KMS-11 (cell line): ENCODE results near the gene SORD.
"Not testable (repeated sequence)": the region's sequence is repeated elsewhere in the genome, so short reads cannot be mapped to it uniquely, and the experiment has no call there.

Experiments used
- H2AFZ ChIP-seq: fragments of 200-600 bp; sonication (generic); 2 replicates; pipeline ENCODE4 v1.6.1; 2016; ENCODE audit warnings: antibody characterized with exemption, mixed run types, low read depth
- H3K27ac ChIP-seq: fragments of 200-600 bp; sonication (generic); 2 replicates; pipeline ENCODE4 v1.6.1; 2016; ENCODE audit warnings: mild to moderate bottlenecking, mixed run types
- H3K27me3 ChIP-seq: fragments of 200-600 bp; sonication (generic); 2 replicates; pipeline ENCODE4 v1.6.1; 2017; ENCODE audit warnings: mild to moderate bottlenecking, low read depth, mixed run types, moderate library complexity; ENCODE audit not compliant: insufficient read depth
- H3K36me3 ChIP-seq: fragments of 200-600 bp; sonication (generic); 2 replicates; pipeline ENCODE4 v1.6.1; 2017; ENCODE audit warnings: mild to moderate bottlenecking, mixed run types; ENCODE audit not compliant: insufficient read depth
- H3K4me1 ChIP-seq: fragments of 200-600 bp; sonication (generic); 2 replicates; pipeline ENCODE4 v1.6.1; 2016; ENCODE audit warnings: mild to moderate bottlenecking, low read depth, mixed run types; ENCODE audit not compliant: poor library complexity, severe bottlenecking
- H3K4me2 ChIP-seq: fragments of 200-600 bp; sonication (generic); 2 replicates; pipeline ENCODE4 v1.7.0; 2016; ENCODE audit warnings: mild to moderate bottlenecking, mixed run types
- H3K4me3 ChIP-seq: fragments of 200-600 bp; sonication (generic); IDR thresholded peaks from 2 replicates; pipeline ENCODE4 v1.6.1; 2017; ENCODE audit warnings: low read depth, low read length, mixed read lengths; ENCODE audit not compliant: insufficient read depth
- H3K79me2 ChIP-seq: fragments of 200-600 bp; sonication (generic); 2 replicates; pipeline ENCODE4 v1.6.1; 2016; ENCODE audit warnings: low read depth, mixed run types; ENCODE audit not compliant: insufficient read depth
- H3K9ac ChIP-seq: fragments of 200-600 bp; sonication (generic); 2 replicates; pipeline ENCODE4 v1.6.1; 2016; ENCODE audit warnings: mild to moderate bottlenecking, mixed run types
- H4K20me1 ChIP-seq: fragments of 200-600 bp; sonication (generic); 2 replicates; pipeline ENCODE4 v1.6.1; 2016; ENCODE audit warnings: mild to moderate bottlenecking, mixed run types; ENCODE audit not compliant: insufficient read depth
- TF ChIP-seq, protein P1 (sequence below): fragments of 200-600 bp; sonication (generic); conservative IDR thresholded peaks from 2 replicates; pipeline ENCODE4 v1.6.1; 2017; ENCODE audit warnings: low read depth, mild to moderate bottlenecking, antibody characterized with exemption, low read length, moderate library complexity, mixed read lengths

The SORD gene

DNA sequence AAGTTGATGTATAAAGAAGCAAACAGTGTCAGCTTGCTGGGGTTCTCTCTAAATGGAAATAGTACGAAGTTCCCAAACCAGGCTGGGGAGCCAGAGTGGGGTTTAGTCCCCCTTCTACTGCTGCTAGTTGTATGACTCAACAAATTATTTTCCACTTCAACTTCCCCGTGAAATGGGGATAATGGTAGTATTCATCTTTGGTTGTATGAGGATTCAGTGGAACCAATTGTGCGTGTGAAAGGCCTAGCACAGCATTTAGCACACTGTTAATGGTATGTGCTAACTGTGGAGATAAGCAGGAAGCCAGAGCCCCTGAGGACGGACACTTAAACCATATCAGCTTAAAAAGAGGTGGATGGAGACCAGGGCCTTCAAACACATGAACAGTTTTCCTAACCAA is 4.2 kb downstream of the SORD start:
- Histone ChIP-seq H3K27ac (no peak overlapping the region), H2AFZ (no peak overlapping the region), H3K27me3 (no peaks in the 10 kb centered on the region), H3K4me1 (peaks cover 22% of the 10 kb centered on the region), H4K20me1 (no peaks in the 10 kb centered on the region), H3K9ac (no peak overlapping the region), H3K79me2 (peaks cover 38% of the 10 kb centered on the region), H3K4me2 (no peak overlapping the region), H3K36me3 (0 out of 2 replicates have a peak, but pooled peaks cover 5% of the 10 kb centered on the region), H3K4me3 (no peak overlapping the region)
- TF ChIP-seq, protein P1, sequence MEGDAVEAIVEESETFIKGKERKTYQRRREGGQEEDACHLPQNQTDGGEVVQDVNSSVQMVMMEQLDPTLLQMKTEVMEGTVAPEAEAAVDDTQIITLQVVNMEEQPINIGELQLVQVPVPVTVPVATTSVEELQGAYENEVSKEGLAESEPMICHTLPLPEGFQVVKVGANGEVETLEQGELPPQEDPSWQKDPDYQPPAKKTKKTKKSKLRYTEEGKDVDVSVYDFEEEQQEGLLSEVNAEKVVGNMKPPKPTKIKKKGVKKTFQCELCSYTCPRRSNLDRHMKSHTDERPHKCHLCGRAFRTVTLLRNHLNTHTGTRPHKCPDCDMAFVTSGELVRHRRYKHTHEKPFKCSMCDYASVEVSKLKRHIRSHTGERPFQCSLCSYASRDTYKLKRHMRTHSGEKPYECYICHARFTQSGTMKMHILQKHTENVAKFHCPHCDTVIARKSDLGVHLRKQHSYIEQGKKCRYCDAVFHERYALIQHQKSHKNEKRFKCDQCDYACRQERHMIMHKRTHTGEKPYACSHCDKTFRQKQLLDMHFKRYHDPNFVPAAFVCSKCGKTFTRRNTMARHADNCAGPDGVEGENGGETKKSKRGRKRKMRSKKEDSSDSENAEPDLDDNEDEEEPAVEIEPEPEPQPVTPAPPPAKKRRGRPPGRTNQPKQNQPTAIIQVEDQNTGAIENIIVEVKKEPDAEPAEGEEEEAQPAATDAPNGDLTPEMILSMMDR = no peak

- H3K9ac ChIP-seq = no peak overlapping the region
- H3K4me1 ChIP-seq = peaks cover 5% of the 10 kb centered on the region
- H4K20me1 ChIP-seq = no peaks in the 10 kb centered on the region
- TF ChIP-seq, protein P1 = no peak
- H3K79me2 ChIP-seq = peaks cover 12% of the 10 kb centered on the region; the same call in 1 of the 2 replicates
- H3K27me3 ChIP-seq = no peaks in the 10 kb centered on the region
- H3K4me2 ChIP-seq = no peak overlapping the region
- no peak overlapping the region for H2AFZ ChIP-seq
- 0 out of 2 replicates have a peak, but pooled peaks cover 5% of the 10 kb centered on the region for H3K36me3 ChIP-seq
- H3K4me3 ChIP-seq = no peak overlapping the region
- H3K27ac ChIP-seq = no peak overlapping the region
These were observed 7.7 kb downstream of the SORD start for GRCh38 chr15:45030743-45031142.

DNA sequence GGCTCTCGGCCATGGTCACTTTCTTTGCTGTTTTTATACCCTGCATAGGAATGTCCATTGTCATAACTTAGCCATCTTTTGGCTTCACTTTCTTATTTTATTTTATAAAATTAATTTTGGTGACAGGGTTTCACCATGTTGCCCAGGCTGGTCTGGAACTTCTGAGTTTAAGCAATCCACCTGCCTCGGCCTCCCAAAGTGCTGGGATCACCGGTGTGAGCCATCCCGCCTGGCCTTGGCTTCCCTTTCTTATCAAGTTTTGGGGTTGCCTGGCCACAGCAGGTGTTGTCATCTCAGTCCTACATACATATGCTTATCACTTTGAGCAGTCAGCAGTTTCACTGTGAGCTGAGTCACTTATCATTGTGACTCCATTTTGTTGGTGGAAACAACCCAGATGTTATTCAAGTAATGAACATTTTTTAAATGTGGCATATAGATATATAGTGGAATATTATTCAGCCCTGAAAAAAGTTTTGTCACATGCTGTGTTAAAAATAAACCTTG is 8.6 kb downstream of the SORD start:
- H3K27ac ChIP-seq, H3K79me2 ChIP-seq, H3K4me1 ChIP-seq, H3K36me3 ChIP-seq, H3K27me3 ChIP-seq, H2AFZ ChIP-seq, H4K20me1 ChIP-seq, H3K9ac ChIP-seq, H3K4me2 ChIP-seq, H3K4me3 ChIP-seq: not testable (repeated sequence)

GRCh38 chr15:45032501-45032900 is 9.5 kb downstream of the SORD start:
- H3K36me3 ChIP-seq, H3K27ac ChIP-seq, H3K4me1 ChIP-seq, H3K4me2 ChIP-seq, H4K20me1 ChIP-seq, H2AFZ ChIP-seq, H3K27me3 ChIP-seq, H3K9ac ChIP-seq, H3K4me3 ChIP-seq, H3K79me2 ChIP-seq: not testable (repeated sequence)

DNA sequence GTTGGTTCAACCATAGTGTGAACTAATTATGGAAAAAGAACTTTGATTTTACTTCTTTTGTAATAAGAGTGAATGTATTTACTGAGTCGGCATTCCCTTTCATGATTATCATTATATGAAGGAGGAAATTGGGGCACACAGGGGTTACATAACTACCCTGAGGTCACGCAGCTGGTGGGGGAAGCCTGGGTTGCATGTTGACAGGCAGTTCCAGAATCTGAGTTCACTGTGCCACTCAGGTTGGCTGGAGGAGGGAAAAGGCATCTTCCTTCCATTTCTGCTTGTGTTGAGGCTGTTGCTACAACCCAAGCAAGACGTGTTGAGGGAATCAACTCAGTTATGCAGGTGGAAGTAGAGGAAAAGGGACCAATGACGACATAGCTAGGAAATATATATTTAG is 11.1 kb downstream of the SORD start:
- H3K9ac ChIP-seq, H3K36me3 ChIP-seq, H3K4me2 ChIP-seq, H3K27me3 ChIP-seq, H3K79me2 ChIP-seq, H4K20me1 ChIP-seq, H3K4me3 ChIP-seq, H2AFZ ChIP-seq, H3K4me1 ChIP-seq, H3K27ac ChIP-seq: not testable (repeated sequence)

DNA sequence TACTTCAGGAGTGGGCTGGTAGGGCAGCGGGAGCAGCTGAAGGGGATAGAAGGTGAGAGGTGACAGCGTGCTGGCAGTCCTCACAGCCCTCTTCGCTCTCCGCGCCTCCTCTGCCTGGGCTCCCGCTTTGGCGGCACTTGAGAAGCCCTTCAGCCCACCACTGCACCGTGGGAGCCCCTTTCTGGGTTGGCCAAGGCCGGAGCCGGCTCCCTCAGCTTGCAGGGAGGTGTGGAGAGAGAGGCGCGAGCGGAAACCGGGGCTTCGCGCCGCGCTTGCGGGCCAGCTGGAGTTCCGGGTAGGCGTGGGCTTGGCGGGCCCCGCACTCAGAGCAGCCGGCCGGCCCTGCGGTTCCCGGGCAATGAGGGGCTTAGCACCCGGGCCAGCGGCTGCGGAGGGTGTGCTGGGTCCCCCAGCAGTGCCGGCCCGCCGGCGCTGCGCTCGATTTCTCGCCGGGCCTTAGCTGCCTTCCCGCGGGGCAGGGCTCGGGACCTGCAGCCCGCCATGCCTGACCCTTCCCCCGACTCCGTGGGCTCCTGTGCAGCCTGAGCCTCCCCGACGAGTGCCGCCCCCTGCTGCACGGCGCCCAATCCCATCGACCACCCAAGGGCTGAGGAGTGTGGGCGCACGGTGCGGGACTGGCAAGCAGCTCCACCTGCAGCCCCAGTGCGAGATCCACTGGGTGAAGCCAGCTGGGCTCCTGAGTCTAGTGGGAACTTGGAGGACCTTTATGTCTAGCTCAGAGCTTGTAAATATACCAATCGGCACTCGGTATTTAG is 11.8 kb downstream of the SORD start:
- H3K27me3 ChIP-seq, H3K9ac ChIP-seq, H2AFZ ChIP-seq, H3K4me3 ChIP-seq, H3K4me1 ChIP-seq, H3K4me2 ChIP-seq, H3K36me3 ChIP-seq, H4K20me1 ChIP-seq, H3K79me2 ChIP-seq, H3K27ac ChIP-seq: not testable (repeated sequence)
